GM19193 (cell line): ENCODE results near the gene FRMD4A.

Experiments used
- POLR2A ChIP-seq: IDR thresholded peaks from 4 replicates; pipeline ENCODE4 v1.6.1; 2011; ENCODE audit not compliant: insufficient read depth, insufficient read length; ENCODE audit errors: extremely low read depth

FRMD4A gene

DNA sequence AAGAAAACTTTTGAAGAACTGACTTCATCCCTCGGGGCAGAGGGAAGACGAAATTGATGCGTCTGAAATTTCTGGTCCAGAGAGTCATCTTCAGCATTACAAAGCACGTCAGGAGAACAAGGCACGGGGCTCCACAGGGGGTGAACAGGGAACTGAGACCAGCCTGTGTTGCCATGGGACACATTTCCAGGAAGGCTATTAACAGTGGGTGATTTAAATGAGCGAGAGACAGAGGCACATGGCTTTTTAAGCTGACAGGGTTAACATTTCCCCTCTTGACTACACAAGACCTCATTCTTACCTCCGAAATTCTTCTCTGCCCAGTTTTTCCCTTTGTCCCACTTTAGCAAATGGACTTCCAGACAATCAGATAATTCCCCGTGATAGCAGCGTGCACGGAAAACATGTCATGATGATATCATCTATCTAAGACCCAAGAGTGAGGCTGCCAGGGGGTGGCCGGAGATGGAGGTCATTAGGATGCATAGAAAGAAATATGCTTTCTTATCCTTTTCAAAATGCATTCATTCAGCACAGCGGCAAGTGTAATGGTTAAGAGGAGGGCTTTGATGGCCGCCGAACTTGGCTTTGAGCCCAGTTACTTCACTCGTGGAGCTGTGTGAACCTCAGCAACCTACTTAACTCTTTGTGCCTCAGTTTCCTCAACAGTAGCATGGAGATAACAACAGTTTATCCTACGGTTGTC, 496.0 kb downstream of the FRMD4A start:
- TF ChIP-seq POLR2A = no peak

DNA sequence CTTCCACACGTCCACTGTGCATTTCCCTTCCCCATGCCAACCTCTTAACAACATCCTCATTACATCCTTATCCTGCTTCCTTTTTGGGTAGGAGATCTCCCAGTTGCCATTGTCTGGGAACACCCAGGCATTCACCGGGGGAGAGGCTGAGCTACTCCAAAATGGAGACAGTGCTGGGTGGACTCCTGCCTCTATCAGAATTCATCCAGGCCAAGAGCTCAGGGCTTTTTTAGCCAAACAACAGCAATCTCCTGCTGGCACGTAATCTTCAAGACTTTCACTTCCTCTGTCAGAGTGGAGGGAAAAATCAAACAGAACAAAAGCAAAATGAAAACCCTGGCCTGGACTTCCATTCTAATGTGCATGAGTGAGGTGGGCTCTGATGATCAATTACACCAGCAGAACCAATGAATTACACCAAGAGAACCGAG, 499.0 kb downstream of the FRMD4A start:
- TF ChIP-seq POLR2A = no peak

DNA sequence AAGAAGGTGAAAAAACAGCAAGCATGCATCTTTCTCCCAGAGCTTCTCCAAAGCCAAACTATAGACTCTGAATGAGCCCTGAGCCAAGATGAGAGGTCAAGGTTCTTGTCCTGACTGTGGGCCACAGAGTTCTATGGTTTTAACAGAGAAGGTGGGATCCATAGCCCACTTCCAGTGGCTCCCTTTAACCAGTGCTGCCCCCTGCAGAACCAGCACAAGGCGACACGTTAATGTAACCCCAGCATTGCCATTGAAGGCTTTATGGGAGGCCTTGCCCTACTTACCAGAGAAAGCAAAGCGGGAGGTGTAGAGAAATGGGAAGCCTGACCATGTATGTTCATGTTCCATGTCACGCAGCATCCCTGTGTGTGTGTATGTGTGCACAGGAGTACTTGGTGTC, 500.3 kb downstream of the FRMD4A start:
- TF ChIP-seq POLR2A = no peak

DNA sequence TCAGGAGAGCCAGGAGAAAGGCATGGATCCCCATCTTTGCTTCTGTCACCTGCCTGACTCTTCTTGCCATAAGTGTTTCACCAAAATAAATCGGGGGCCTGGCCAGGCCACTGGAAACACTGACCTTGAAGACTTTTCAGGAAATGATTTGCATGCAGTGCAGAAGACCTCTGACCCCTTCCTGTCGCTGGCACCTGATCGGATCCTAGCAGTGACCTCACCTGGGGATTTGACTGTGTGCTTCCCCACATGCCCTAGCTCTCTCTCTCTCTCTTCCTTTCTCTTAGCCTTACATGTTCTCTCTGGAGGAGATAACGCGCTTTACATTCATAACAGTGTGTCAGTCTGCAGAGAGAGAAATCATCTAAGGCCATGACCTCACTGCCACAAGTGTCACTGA, 500.9 kb downstream of the FRMD4A start:
- no peak for TF ChIP-seq POLR2A

DNA sequence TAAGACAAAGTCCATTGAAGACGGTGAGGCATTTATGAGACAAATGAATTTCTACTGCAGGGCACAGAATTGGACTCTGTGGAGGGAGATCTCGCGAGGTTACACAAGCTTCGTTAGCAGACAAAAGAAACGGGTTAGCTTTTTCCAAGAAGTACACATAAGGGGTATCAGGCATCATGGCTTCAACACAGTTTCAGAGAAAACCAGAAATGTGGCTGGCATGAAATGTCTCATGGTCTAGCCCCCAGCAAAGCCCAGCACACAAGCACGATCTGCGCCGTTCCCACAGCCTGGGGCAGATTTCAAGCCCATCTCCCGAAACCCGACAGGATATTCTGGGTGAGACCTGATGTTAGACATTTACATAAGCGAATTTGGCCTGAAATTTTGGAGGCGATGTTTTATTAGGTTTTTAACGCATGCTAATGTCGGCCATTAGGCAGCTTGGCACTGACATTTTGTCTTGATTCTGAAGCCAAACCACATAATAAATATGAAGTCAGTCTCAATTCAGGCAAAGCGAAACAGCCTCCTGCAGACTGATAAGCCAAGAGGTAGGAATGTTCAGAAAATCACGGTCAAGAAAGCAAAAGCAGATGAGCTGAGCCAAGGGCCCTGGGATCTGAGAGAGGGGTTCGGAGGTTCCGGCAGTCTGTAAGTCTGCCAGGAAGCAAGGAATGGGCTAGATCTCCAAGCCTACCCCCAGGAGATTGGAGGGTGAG, 503.5 kb downstream of the FRMD4A start:
- no peak for TF ChIP-seq POLR2A

DNA sequence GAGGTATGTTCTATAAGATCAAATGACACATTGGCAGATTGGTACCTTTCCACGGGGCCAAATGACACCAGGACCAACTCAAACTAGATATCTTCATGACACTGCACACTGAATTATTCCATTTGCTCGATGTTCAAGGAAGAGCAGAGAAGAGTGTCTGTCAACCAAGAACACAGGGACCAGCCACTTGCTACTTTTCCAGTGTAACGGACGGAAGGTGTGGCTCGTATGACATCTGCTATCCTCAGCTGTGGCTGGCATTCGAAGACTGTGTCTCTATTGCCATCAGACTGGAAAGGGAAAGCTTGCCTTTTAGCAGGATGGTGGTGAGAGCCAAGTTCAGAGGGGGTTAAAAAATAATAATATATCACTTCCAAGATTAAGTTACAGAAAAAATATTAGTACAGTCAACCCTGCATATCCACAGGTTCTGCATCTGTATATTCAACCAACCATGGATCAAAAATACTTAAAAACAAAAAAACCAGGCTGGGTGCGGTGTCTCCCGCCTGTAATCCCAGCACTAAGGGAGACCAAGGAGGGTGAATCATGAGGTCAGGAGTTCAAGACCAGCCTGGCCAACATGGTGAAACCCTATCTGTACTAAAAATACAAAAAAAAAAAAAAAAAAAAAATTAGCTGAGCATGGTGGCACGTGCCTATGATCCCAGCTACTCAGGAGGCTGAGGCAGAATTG, 506.9 kb downstream of the FRMD4A start:
- no peak for TF ChIP-seq POLR2A

DNA sequence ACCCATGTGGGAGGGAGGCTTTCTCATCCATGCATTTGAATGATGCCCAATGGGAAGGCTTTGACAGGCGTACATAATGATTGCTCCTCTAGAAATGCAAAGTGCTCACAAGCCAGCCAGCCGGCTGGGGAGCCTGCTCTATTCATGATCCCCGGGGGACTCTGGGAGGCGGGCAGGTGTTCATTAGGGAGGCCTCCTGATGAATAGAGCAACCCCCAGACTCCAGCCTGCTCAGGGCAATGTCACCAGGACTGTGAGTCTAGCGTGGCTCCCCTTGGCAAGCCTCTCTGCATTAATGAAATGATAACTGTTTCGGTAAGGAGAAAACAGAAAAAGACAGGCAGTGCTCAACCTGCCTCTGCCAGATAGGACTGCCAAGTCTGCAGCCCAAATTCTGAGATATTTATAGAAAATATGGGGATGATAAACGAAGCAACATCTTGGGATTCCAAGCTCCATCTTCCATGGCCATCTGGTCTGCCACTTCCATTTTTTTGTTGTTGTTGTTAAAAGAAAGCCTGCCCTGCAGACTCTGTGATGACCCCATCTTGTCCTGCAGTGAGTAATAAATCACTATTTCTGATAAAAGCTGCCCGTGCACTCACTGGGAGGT, 507.5 kb downstream of the FRMD4A start:
- TF ChIP-seq POLR2A = no peak

DNA sequence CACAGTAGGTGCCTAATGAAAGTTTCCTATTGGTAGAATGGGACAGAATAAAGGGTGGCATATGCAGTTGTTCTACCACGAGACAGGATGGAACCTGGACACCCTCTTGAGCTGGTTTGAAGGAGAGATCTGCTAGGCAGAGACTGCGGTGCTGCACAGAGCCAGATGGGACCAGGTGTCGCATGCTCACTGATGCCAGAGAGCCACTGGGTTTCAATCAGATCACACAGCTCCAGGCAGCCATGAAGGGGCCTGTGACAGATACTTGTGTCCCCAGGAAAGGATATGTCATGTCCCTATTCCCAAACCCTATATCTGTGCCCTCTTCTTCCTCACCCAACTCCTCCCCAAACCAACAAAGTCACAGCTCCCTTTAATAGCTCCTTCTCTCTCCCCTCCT, 508.2 kb downstream of the FRMD4A start:
- TF ChIP-seq POLR2A = no peak

DNA sequence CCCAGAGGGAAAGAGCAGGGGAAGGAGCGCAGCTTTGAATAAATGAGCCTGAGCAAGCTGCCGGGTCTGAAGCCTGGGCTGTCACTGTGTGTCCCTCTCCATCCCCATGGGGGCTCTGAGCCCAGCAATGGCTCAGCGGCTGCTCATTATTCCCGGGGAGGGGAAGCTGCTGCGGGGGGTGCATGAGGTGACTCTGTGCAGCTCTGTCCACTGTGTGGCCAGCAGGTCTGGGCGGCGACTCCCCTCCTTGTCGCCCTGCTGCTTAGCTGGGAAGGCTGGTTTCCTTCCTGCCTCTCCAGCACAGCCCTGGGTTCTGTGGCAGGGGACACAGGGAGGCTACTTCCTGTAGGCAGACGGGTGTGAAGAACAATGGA, 509.8 kb downstream of the FRMD4A start:
- TF ChIP-seq POLR2A = no peak

DNA sequence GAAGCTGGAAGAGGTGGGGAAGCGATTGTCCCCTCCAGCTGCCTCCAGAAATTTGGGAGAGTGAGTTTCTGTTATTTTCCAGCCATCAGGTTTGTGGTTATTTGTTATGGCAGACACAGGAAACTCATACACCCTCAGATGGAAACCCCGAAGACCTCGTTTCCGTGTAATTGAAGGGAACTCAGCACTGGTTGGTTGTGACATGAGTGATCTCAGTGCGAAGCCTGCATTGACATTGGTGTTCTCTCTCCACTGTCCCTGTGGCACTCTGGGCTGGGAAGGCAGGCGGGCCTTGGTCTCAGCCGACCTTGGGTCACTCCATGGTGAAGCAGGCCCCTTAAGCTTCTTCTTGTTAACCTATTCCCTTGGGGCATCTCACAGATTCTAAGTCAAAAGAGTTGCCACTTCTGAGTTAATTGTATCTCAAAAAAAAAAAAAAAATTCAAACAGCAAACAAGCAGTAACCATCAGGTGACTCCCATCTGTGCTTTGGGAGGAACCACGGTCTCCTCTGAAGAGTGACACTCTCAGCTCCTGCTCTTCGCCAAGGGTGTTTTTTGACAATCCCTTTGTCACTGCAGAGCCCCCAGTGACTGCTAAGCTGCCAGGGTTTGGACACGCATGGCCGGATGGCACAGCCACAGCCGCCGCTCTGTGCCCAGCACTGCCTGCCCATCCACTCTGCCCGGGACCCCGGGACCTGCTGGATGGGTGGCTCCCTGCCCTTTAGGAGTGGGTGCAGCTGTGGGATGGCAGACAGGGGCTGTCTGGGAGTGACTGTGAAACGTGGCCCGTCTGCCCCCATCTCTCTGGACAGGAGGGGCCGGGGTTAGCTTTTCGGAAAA, 510.4 kb downstream of the FRMD4A start:
- TF ChIP-seq POLR2A = no peak

DNA sequence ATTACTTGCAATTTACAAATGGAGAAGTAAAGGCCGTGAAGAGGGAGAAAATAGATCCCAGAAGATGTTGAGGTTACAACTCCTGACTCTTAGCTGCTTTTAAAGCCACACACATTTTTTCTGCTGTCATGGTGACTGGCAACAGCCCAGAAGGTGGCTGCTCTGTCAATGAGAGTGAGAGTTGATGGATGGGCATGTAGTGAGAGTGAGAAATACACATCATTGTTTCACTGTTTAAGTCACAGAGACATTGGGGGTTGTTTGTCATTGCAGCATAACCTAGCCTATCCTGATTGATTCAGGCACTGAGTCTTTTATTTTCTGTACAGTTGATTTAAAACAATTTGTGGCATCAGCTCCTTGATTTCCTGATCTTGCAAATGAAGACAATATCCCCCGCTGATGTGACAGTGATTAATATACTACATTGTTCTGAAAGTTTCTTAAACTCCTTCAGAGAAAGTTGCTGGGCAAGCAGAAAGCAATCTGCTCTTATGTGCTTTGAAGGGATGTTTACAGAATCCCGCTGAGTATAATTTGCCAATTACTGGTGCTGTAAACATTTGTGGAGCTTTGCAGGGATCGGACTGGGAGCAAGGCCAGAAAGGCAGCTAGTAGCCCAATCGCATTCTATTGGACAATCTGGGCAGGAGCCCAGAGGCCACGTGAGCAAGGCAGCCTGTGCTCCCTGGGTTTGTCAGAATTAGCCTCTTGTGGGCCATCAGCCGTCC, 514.4 kb downstream of the FRMD4A start:
- TF ChIP-seq POLR2A = no peak

DNA sequence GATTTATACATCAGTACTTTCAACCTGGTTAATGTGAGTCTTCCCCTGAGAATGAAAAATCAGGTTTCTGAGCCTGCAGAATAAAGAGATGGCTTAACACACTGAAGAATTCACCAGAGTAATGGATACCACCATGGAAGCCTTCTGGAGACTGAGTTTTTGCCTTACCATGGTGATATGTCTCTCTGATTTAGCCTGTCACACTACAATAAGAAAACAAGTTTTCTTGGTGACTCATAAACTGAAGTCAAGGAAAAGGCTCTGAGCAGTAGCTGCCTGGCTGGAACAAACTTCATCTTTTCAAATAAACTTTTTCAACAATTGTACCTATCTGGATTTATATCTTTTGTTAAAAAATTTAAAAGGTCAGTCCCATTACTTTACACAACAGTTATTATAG, 515.0 kb downstream of the FRMD4A start:
- no peak for TF ChIP-seq POLR2A

DNA sequence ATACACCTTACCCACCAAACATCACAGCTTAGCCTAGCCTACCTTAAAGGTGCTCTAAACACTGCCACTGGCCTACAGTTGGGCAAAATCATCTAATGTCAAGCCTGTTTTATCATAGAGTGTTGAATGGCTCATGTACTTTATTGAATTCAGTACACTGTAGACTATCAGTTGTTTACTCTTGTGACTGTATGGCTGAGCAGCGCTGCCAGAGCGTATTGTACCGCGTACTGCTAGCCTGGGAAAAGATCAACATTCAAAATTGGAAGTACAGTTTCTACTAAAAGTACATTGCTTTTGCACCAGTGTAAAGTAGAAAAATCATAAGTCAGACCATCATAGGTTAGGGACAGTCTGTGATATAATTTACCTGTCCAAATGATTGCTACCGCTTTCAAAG, 517.2 kb downstream of the FRMD4A start:
- no peak for TF ChIP-seq POLR2A

DNA sequence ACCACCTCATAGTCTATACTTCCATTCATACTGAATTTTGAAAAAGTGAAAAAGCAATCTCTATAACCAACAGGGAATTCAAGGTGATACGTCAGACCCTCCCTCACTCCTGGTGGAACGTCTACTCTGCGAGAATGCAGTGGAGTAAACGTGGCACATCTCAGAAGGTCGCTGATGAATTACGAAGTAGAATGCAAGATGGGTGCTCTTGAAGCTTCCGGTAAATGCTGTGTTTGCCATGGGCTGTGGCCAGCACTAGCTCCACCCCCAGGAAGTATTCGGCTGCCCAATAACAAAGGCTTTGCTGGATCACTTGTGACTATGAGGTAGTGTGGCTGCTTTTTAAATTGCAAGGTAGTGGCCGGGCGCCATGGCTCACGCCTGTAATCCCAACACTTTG, 517.9 kb downstream of the FRMD4A start:
- TF ChIP-seq POLR2A = no peak
